Gastroesophageal sphincter (tissue), 3 donors: ENCODE results near the gene MAP3K4.

Source experiments
- EP300 ChIP-seq: sonication (generic); formaldehyde crosslinking; IDR thresholded peaks from one replicate; pipeline ENCODE4 v1.6.1; 2017; ENCODE audit warnings: antibody characterized with exemption, mild to moderate bottlenecking
- POLR2A ChIP-seq, 2 donors: fragments of 450-650 bp; IDR thresholded peaks; one replicate each; pipeline ENCODE4 v1.6.1; 2017; ENCODE audit warnings: antibody characterized with exemption in 2 of 2, mild to moderate bottlenecking in 2 of 2, moderate library complexity in 1 of 2
- TF ChIP-seq, protein P1 (sequence below), 4 experiments: fragments of 200-600 bp in 2 of 4; fragments of 450-650 bp in 2 of 4; sonication (generic) in 1 of 4; IDR thresholded peaks; one replicate each; pipeline ENCODE4 v1.5.1; 2017 to 2019; ENCODE audit warnings: antibody characterized with exemption in 4 of 4, mild to moderate bottlenecking in 2 of 4, moderate library complexity in 2 of 4

DNA sequence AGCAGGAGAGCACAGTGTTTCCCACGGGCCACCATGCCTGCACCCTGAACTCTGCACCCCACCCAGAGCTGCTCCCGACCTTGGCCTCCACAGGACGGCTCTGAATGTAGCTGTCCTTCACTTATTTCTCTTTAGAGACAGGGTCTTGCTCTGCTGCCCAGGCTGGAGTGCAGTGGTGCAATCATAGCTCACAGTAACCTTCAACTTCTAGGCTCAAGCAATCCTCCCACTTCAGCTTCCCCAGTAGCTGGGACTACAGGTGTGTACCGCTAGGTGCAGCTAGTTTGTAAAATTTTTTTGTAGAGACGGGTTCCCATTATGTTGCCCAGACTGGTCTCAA, 151.4 kb downstream of the MAP3K4 start:
- TF ChIP-seq, protein P1, sequence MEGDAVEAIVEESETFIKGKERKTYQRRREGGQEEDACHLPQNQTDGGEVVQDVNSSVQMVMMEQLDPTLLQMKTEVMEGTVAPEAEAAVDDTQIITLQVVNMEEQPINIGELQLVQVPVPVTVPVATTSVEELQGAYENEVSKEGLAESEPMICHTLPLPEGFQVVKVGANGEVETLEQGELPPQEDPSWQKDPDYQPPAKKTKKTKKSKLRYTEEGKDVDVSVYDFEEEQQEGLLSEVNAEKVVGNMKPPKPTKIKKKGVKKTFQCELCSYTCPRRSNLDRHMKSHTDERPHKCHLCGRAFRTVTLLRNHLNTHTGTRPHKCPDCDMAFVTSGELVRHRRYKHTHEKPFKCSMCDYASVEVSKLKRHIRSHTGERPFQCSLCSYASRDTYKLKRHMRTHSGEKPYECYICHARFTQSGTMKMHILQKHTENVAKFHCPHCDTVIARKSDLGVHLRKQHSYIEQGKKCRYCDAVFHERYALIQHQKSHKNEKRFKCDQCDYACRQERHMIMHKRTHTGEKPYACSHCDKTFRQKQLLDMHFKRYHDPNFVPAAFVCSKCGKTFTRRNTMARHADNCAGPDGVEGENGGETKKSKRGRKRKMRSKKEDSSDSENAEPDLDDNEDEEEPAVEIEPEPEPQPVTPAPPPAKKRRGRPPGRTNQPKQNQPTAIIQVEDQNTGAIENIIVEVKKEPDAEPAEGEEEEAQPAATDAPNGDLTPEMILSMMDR (IDR thresholded peaks at IDR 0.05): no peak
- no peak for TF ChIP-seq POLR2A (IDR thresholded peaks at IDR 0.05)
- TF ChIP-seq EP300: no peak
